GM21390 (cell line): Measurements from ENCODE around the gene DOCK10.

Source experiments
- ATAC-seq: cut with Tn5 transposase; IDR thresholded peaks from one replicate; pipeline ENCODE4 v1.9.1; 2021; ENCODE audit not compliant: unreplicated experiment

DOCK10 gene

GRCh38 chr2:224846686-224847085 lies 195.6 kb downstream of the DOCK10 start:
- ATAC-seq, result no peak

- ATAC-seq, result no peak
Measured at GRCh38 chr2:224846161-224846560, 196.1 kb downstream of the DOCK10 start.

- ATAC-seq, result no peak
Measured at GRCh38 chr2:224843141-224843540, 199.1 kb downstream of the DOCK10 start.

- ATAC-seq, result no peak
Measured at GRCh38 chr2:224841910-224842309, 200.4 kb downstream of the DOCK10 start.

GRCh38 chr2:224838335-224838734 lies 203.9 kb downstream of the DOCK10 start:
- no peak for ATAC-seq

- ATAC-seq, result no peak
Measured at GRCh38 chr2:224837558-224837957, 204.7 kb downstream of the DOCK10 start.

GRCh38 chr2:224837066-224837465 lies 205.2 kb downstream of the DOCK10 start:
- no peak for ATAC-seq

GRCh38 chr2:224836263-224836662 lies 206.0 kb downstream of the DOCK10 start:
- no peak for ATAC-seq

- ATAC-seq, result no peak
Measured at GRCh38 chr2:224835405-224835804, 206.9 kb downstream of the DOCK10 start.

GRCh38 chr2:224833986-224834385 lies 208.3 kb downstream of the DOCK10 start:
- ATAC-seq, result no peak

GRCh38 chr2:224832207-224832606 lies 210.1 kb downstream of the DOCK10 start:
- ATAC-seq, result no peak

- no peak for ATAC-seq
Measured at GRCh38 chr2:224831530-224831929, 210.7 kb downstream of the DOCK10 start.

- ATAC-seq, result no peak
Measured at GRCh38 chr2:224820283-224820991, 221.8 kb downstream of the DOCK10 start.

GRCh38 chr2:224819075-224819474 lies 223.2 kb downstream of the DOCK10 start:
- ATAC-seq, result no peak

GRCh38 chr2:224817676-224818075 lies 224.6 kb downstream of the DOCK10 start:
- ATAC-seq, result no peak

GRCh38 chr2:224816816-224817215 lies 225.5 kb downstream of the DOCK10 start:
- no peak for ATAC-seq

- ATAC-seq, result no peak
Measured at GRCh38 chr2:224813578-224813977, 228.7 kb downstream of the DOCK10 start.

- no peak for ATAC-seq
Measured at GRCh38 chr2:224807153-224807964, 234.9 kb downstream of the DOCK10 start.

- ATAC-seq, result no peak
Measured at GRCh38 chr2:224803930-224804329, 238.3 kb downstream of the DOCK10 start.

GRCh38 chr2:224802407-224802806 lies 239.9 kb downstream of the DOCK10 start:
- ATAC-seq, result no peak

GRCh38 chr2:224801360-224801759 lies 240.9 kb downstream of the DOCK10 start:
- ATAC-seq, result no peak

- ATAC-seq, result no peak
Measured at GRCh38 chr2:224799691-224800090, 242.6 kb downstream of the DOCK10 start.
